Stimulated activated CD4-positive, alpha-beta T cell treated with anti-CD3 and anti-CD28 coated beads, Interleukin-12 subunit alpha, Interleukin-12 subunit beta, amount 100 ng/mL, for 24 hours (primary cell): ENCODE results near the gene PFN1.
"Not testable (repeated sequence)": the region's sequence is repeated elsewhere in the genome, so short reads cannot be mapped to it uniquely, and the experiment has no call there.

Source experiments
- DNase-seq, 2 experiments: peaks; one replicate each; pipeline ENCODE4 v3.0.0-alpha.2; 2020; ENCODE audit warnings: low read depth in 2 of 2

The PFN1 gene

DNA sequence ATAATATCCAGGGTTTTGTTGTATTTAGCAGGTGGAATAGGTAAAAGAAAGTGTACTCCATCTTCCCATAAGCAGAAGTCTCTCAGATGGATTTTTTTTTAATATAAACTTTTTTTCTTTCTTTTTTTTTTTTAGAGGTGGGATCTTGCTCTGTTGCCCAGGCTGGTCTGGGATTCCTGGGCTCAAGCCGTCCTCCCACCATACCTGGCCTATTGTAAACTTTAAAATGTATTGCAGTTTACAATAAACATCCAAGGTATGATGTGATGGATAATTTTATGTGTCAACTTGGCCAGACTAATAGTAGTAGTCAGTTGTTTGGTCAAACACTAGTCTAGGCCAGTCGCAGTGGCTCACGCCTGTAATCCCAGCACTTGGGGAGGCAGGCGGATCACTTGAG is 27.0 kb downstream of the PFN1 start:
- DNase-seq, result no peak

DNA sequence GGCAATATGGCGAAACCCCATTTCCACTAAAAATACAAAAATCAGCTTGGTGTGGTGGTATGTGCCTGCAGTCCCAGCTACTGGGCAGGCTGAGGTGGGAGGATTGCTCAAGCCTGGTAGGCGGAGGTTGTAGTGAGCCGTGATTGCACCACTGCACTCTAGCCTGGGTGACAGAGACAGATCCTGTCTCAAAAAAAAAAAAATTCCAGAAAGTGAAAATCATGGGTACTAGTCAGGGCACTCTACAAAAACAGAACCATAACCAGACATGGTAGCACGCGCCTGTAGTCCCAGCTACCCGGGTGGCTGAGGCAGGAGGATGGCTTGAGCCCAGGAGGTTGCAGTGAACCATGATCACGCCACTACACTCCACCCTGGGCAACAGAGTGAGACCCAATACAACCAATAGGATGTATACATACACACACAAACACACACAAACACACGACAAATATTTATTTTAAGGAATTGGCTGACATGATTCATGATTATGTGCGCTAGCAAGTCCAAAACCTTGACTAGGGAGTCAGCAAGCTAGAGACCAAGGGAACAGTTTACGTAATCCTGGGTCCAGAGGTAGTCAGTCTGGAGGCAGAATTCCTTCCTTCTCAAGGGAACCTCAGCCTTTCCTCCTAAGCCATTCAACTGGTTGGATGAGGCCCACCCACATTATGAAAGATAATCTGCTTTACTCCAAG is 27.8 kb downstream of the PFN1 start:
- no peak for DNase-seq

- DNase-seq, result no peak
Measured at GRCh38 chr17:4919511-4920047, 28.8 kb downstream of the PFN1 start.

DNA sequence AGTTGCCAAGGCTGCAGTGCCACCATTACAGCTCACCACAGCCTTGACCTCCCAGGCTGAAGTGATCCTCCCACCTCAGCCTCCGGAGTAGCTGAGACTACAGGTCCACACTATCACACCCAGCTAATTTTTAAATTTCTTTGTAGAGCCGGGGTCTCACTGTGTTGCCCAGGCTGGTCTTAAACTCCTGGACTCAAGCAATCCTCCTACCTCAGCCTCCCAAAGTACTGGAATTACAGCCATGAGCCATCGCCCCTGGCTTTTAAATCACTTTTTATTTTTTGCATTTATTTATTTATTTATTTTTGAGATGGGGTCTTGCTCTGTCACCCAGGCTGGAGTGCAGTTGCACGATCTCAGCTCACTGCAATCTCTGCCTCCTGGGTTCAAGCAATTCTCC is 33.8 kb downstream of the PFN1 start:
- not testable (repeated sequence) for DNase-seq

DNA sequence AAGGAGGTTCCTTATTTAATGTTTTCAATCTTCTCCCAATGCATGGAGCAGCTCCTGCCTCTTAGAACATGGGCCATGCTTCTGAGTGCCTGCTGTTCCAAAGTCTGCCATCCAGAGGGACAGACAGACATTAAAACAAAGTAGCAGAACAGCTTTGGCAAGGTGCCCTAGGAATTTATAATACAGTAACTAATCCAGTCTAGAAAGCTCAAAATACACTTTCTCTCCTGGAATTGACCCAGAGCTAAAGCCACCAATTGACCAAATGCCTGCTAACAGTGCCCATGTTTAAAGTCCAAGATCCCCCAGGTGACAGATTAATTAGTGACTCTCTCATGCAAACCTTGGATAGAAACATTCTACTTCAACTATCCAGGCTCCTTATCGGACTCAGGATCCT is 34.3 kb downstream of the PFN1 start:
- no peak for DNase-seq

GRCh38 chr17:4908711-4909496 is 39.4 kb downstream of the PFN1 start:
- DNase-seq, result peak; percentile 44 to 67

DNA sequence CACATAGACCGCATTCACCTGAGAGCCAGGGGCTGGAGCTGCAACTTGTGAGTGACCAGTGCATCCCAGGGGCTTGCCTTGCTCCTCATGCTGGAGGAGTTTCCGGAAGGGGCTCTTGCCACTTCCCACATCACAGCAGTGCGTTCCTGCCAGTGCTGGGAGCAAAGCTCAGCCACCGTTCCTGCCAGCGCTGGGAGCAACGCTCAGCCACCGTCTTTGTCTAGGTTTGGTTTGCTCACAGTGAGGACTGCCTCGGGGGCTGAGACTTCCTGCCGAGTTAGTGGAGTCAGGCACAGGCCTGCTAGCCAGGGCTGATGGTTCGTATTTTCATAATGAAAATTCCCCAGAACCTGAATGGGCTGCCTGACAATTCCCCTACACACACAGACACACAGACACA is 40.0 kb downstream of the PFN1 start:
- DNase-seq, result no peak

DNA sequence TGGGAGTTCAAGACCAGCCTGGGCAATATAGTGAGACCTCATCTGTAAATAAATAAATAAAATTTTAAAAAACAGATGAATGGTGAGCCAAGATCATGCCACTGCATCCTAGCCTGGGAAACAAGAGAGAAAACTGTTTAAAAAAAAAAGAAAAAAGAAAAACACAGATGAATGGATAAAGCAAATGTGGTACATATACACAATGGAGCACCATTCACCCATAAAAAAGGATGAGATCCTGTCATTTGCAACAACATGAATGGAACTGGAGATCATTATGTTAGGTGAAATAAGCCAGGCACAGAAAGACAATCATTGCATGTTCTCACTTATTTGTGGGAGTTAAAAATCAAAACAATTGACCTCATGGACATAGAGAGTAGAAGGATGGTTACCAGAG is 41.7 kb downstream of the PFN1 start:
- DNase-seq, result not testable (repeated sequence)

- peak; percentile 48 to 82 for DNase-seq
Measured at GRCh38 chr17:4903051-4903818, 45.1 kb downstream of the PFN1 start, which contains the start of gene CHRNE. CHRNE (minus strand) TSS chr17:4903098; CDS start chr17:4903063, 35 bp downstream.

GRCh38 chr17:4902540-4902939 is 45.8 kb downstream of the PFN1 start:
- no peak for DNase-seq

DNA sequence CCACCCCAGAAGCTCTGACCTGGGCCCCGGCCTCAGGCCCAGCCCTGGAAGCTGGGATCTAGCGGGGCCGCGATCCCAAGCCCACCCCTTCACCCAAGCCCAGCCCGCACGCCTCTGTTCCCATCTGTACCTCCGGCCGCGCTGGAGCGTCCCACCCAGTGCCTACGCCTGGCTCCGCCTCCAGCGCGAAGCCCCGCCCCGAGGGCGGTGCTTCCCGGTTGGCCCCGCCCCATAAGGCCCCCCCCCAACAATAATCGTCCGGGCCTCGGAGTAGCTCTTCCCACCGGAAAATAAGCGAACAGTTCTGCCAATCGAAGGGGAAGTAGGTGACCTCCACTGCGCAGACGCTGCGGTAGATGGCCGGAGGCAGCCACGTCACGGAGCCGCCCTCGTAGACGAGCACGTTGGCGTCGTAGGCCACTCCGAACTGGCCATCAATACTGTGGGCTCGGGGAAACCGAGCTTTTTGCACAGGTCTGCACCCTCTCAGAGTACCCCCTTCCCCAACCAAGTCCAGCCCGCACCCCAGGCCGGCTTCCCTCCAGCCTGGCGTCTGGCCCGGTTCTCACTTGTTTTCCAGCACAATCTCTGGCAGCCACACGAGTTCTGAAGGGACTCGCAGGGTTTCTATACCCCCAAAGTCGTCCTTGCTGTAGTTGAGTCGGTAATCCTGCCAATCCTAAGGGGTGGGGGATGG is 46.5 kb downstream of the PFN1 start:
- no peak for DNase-seq

DNA sequence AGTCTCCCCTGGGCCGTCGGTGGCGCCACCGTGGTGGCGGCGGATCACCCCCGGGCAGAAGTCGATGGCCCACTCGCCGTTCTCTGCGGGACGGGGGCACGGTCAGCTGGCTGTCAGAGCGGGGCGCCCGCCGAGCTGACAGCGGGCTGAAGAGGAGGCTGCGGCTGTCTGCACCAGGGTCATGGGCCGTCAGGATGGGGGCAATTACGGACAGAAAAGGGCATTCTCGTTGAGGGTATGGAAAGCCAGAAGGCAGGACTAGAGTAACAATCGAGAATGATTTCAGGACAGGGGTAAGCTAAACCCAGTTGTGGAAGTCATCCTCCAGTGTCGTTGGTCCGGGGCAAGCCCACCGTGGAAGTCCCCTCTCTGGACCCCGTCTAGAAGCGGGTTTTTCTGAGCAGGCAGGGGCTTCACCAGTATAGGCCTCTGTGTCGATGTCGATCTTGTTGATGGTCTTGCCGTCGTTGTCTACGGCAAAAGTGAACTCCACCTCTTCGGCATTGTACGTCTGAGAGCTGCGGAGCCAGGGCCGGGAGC is 47.2 kb downstream of the PFN1 start:
- DNase-seq, result no peak

- DNase-seq, result peak in 1 of 2 experiments; percentile 32
Measured at GRCh38 chr17:4900231-4901107, 47.9 kb downstream of the PFN1 start.

DNA sequence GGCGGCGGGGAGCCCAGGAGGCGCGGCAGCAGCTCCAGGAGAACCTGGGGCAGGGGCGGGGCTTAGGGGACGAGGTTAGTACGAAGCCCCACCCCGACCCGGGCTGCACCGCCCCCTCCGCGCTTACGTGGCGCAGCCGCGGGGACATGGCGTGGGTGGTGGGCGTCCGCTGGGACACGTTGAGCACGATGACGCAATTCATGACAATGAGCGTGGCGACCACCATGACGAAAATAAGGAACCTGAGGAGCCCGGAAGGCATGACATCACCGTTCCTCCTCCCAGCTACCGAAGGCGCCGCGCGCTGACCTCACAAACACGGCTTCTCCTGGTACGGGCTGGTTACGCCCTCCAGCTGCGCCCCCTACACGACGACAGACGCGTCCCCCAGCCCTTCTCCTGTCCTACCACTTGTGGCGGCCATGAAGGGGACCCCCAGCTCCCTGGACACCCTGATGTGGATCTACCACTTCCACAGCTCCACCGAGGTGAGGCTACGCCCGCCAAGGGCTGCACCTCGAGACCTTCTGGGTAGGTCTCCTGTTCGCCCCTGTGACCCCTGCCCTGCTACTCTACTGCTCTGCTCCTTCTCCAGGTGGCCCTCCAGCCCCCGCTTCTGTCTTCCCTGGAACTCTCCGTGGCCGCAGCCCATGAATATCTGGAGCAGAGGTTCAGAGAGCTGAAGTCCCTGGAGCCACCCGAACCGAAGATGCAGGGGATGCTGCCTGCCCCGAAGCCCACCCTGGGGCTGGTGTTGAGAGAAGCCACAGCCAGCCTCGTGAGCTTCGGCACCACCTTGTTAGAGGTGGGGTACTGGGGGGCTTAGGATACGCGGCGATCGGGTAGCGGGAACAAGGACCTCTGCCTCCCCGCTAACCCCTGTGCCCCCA is 48.7 kb downstream of the PFN1 start, which contains the start of gene C17orf107:
Gene C17orf107 (plus strand): TSS at position 196 of the 890 bp plus-strand sequence. CDS start 227 bp downstream, at position 423.
- DNase-seq, result peak; percentile 87 to 89

DNA sequence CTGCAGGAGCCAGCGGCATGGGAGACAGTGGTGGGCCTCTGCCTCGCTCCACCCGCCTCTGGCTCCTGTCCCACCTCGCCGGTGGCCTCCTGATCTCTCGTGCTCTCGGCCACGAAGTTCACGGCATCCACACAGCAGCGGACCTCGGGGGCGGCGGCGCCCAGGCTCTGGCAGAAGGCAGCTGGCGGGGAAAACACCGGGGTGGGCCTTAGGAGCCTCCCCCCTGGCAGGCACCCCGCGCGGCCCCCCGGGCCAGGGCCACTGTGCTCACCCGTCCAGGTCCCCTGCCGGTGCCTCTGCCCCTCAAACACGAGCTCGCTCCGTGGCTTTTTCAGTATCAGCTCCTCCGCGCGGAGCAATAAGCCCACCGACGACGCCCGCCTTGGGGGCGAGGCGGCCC is 49.4 kb downstream of the PFN1 start:
- no peak for DNase-seq

DNA sequence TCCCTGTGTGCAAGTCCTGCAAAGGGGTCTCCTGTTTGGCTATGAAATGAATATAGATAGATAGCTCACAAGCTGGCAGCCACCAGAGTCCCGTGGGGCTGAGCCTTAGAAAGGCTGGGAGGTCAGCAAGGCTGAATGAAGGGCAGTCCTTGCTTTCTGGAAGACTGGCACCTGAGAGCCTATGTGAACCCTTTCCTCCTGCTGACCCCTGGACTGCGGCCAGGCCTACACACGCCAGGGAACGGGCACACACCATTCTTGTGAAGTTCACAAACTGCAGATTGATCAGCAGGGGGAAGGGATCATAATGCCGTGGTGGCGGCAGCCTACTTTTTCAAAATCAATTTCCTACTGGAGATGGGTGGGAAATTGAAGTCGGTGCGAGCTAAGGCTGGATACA is 50.0 kb downstream of the PFN1 start:
- no peak for DNase-seq

- no peak for DNase-seq
Measured at GRCh38 chr17:4897785-4898184, 50.5 kb downstream of the PFN1 start.

GRCh38 chr17:4897198-4897687 is 51.1 kb downstream of the PFN1 start:
- no peak for DNase-seq
